Measurements from ENCODE around the gene ALG1.

GRCh38 chr16:5035909-5036227 is 35.8 kb upstream of the ALG1 start:
- TF ChIP-seq POLR2A (IDR thresholded peaks at IDR 0.05; ENCODE audit: low read depth, low read length): no peak
- no peak for TF ChIP-seq MAX (IDR thresholded peaks at IDR 0.05; ENCODE audit: insufficient read depth, insufficient read length)
- TF ChIP-seq, protein P1, sequence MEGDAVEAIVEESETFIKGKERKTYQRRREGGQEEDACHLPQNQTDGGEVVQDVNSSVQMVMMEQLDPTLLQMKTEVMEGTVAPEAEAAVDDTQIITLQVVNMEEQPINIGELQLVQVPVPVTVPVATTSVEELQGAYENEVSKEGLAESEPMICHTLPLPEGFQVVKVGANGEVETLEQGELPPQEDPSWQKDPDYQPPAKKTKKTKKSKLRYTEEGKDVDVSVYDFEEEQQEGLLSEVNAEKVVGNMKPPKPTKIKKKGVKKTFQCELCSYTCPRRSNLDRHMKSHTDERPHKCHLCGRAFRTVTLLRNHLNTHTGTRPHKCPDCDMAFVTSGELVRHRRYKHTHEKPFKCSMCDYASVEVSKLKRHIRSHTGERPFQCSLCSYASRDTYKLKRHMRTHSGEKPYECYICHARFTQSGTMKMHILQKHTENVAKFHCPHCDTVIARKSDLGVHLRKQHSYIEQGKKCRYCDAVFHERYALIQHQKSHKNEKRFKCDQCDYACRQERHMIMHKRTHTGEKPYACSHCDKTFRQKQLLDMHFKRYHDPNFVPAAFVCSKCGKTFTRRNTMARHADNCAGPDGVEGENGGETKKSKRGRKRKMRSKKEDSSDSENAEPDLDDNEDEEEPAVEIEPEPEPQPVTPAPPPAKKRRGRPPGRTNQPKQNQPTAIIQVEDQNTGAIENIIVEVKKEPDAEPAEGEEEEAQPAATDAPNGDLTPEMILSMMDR (IDR thresholded peaks at IDR 0.05; ENCODE audit: extremely low read depth in 1 of 2, insufficient read depth in 1 of 2, low read depth in 1 of 2, low read length in 2 of 2): no peak
- TF ChIP-seq EZH2 (IDR thresholded peaks at IDR 0.05; ENCODE audit: borderline replicate concordance, low read depth, low read length, severe bottlenecking): no peak
- no peak for TF ChIP-seq GATA2 (IDR thresholded peaks at IDR 0.05; ENCODE audit: insufficient read depth, insufficient read length, low read depth, low read length)
- TF ChIP-seq POLR2AphosphoS5 (IDR thresholded peaks at IDR 0.05; ENCODE audit: insufficient read depth, low read depth, low read length): no peak
- TF ChIP-seq MYC (IDR thresholded peaks at IDR 0.05; ENCODE audit: low read depth, low read length): no peak
- no peak for TF ChIP-seq JUN (IDR thresholded peaks at IDR 0.05; ENCODE audit: borderline replicate concordance, insufficient read depth, insufficient read length, low read depth)
- no peak for TF ChIP-seq FOS (IDR thresholded peaks at IDR 0.05; ENCODE audit: borderline replicate concordance, insufficient read depth, low read length)
